ENCODE data around the gene C1orf174.

DNA sequence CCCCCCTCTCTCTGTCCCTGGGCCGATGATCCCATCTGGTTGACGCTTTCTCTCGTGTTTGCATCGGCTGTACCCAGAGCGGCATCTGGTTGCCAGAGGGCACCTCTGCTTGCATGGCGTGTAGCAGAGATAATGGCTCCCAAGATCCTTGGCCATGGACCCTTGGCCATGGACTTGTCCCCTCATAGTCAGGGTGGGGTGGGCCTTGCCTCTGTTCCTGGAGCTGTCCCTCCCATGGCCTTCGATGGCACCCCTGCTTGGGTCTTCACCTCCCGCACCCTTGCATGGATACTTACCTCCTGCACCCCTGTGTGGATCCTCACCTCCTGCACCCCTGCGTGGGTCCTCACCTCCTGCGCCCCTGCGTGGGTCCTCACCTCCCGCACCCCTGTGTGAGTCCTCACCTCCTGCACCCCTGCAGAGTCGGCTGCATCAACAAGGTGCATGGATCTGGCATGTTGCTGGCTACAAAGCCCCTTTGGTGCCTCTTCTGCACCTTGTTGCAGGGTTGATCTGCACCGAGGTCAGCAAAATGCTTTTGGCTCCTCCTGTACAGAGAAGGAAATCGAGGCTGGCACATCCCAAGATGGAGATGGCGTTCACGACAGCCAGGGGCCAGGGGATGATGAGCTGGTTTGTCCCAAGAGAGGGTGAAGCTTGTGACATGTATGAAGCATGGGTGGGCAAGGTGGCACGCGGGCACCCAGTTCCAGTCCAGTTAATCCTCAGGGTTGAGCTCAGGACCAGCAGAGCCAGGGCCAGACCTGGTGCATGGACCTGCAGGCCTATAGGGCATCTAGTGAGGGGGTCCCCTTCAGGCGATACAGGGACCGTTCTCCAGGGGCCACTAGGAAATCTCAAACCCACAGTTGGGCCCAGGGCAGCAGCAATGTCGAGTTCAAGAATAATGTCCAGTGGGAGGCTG, 46.1 kb upstream of the C1orf174 start:
- no peak for TF ChIP-seq CTCF (IDR thresholded peaks at IDR 0.05)
- no peak for TF ChIP-seq POLR2A (IDR thresholded peaks at IDR 0.05)
